ENCODE results near the gene AEBP1. TPM values are rescaled to one million over a fixed set of nuclear protein-coding genes. Genes with fewer than 3 reads are reported as not detected.

The AEBP1 gene
- total RNA-seq, 1 donor from 2014 or later = 1,349 TPM

GRCh38 chr7:44062180-44062902 is 41.8 kb upstream of the AEBP1 start:
- no peak overlapping the region for H3K4me3 ChIP-seq
- no peak overlapping the region for H3K27ac ChIP-seq
- H3K36me3 ChIP-seq = peaks cover 44 to 50% of the 10 kb centered on the region in 2 donors
- intact Hi-C loops (cut with DNase I) = no loop called here
- TF ChIP-seq CTCF (IDR thresholded peaks at IDR 0.05) = no peak
- H3K4me1 ChIP-seq = peaks cover 9 to 20% of the 10 kb centered on the region in 2 donors
- H3K9me3 ChIP-seq = no peaks in the 10 kb centered on the region
- DNase-seq (ENCODE audit: low spot score in 2 of 2) = no peak
- H3K27me3 ChIP-seq = no peaks in the 10 kb centered on the region

- Histone ChIP-seq H3K36me3 (peaks cover 38 to 44% of the 10 kb centered on the region in 2 donors), H3K27me3 (no peaks in the 10 kb centered on the region), H3K9me3 (no peaks in the 10 kb centered on the region), H3K4me3 (no peak overlapping the region), H3K27ac (no peak overlapping the region), H3K4me1 (peaks cover 9 to 20% of the 10 kb centered on the region in 2 donors)
- no peak for TF ChIP-seq CTCF (IDR thresholded peaks at IDR 0.05)
- DNase-seq (ENCODE audit: low spot score in 2 of 2) = no peak
- intact Hi-C loops (cut with DNase I) = no loop called here
Observed at GRCh38 chr7:44062903-44063295, 41.2 kb upstream of the AEBP1 start.

GRCh38 chr7:44063547-44063893 is 40.6 kb upstream of the AEBP1 start:
- no peak for DNase-seq (ENCODE audit: low spot score in 2 of 2)
- H3K27ac ChIP-seq = no peak overlapping the region
- intact Hi-C loops (cut with DNase I) = no loop called here
- H3K9me3 ChIP-seq = no peaks in the 10 kb centered on the region
- H3K36me3 ChIP-seq = peaks cover 32 to 38% of the 10 kb centered on the region in 2 donors
- H3K27me3 ChIP-seq = no peaks in the 10 kb centered on the region
- H3K4me3 ChIP-seq = no peak overlapping the region
- TF ChIP-seq CTCF (IDR thresholded peaks at IDR 0.05) = no peak
- peaks cover 9 to 20% of the 10 kb centered on the region in 2 donors for H3K4me1 ChIP-seq

- no peak for DNase-seq (ENCODE audit: low spot score in 2 of 2)
- peaks cover 27 to 33% of the 10 kb centered on the region in 2 donors for H3K36me3 ChIP-seq
- peaks cover 9 to 20% of the 10 kb centered on the region in 2 donors for H3K4me1 ChIP-seq
- H3K9me3 ChIP-seq = no peaks in the 10 kb centered on the region
- H3K27ac ChIP-seq = no peak overlapping the region
- no peak for TF ChIP-seq CTCF (IDR thresholded peaks at IDR 0.05)
- no peak overlapping the region for H3K4me3 ChIP-seq
- no peaks in the 10 kb centered on the region for H3K27me3 ChIP-seq
- intact Hi-C loops (cut with DNase I) = loop anchor here (2.0 kb wide), 1 partner anchor 19 kb away; the partner anchor contains the start of gene DBNL
Observed at GRCh38 chr7:44063894-44064651, 40.1 kb upstream of the AEBP1 start.

GRCh38 chr7:44064791-44065430 is 39.2 kb upstream of the AEBP1 start:
- TF ChIP-seq CTCF (IDR thresholded peaks at IDR 0.05) = no peak
- Histone ChIP-seq H3K4me3 (peak overlapping the region; percentile 4 to 33), H3K9me3 (no peaks in the 10 kb centered on the region), H3K27ac (peak overlapping the region; percentile 3 to 47), H3K27me3 (no peaks in the 10 kb centered on the region), H3K4me1 (peaks cover 9 to 20% of the 10 kb centered on the region in 2 donors), H3K36me3 (peaks cover 18 to 24% of the 10 kb centered on the region in 2 donors)
- intact Hi-C loops (cut with DNase I) = loop anchor here (2.0 kb wide), 1 partner anchor 20 kb away; the partner anchor contains the start of gene DBNL
- DNase-seq (ENCODE audit: low spot score in 2 of 2) = no peak

All from ascending aorta (tissue), 2 donors.